Peyer's patch (tissue), 4 donors: Measurements from ENCODE around the gene AKR1E2. TPM values are rescaled to one million over a fixed set of nuclear protein-coding genes. Genes with fewer than 3 reads are reported as not detected.

Experiments used
- DNase-seq, 3 donors: peaks; one replicate each; pipeline ENCODE4 v3.0.0-alpha.2; 2017 to 2019
- H3K27ac ChIP-seq, 4 donors: fragments of 200-600 bp; sonication (generic); one replicate each; pipeline ENCODE4 v1.5.1; 2016 to 2019
- H3K27me3 ChIP-seq, 2 donors: fragments of 200-600 bp; sonication (generic); one replicate each; pipeline ENCODE4 v1.5.1; 2019
- H3K36me3 ChIP-seq, 3 donors: fragments of 200-600 bp; sonication (generic); one replicate each; pipeline ENCODE4 v1.5.1; 2016 to 2019
- H3K4me1 ChIP-seq, 4 donors: fragments of 200-600 bp; sonication (generic); one replicate each; pipeline ENCODE4 v1.5.1; 2016 to 2019
- H3K4me3 ChIP-seq, 4 donors: fragments of 200-600 bp; sonication (generic); 1 replicate in 3 of 4; 2 replicates in 1 of 4; pipeline ENCODE4 v1.5.1; 2016 to 2019; ENCODE audit warnings: mild to moderate bottlenecking in 1 of 4
- H3K9me3 ChIP-seq, 4 donors: fragments of 200-600 bp; sonication (generic); one replicate each; pipeline ENCODE4 v1.5.1; 2016 to 2019; ENCODE audit warnings: mild to moderate bottlenecking in 1 of 4
- POLR2A ChIP-seq, 2 donors: fragments of 450-650 bp; IDR thresholded peaks; one replicate each; pipeline ENCODE4 v1.5.1; 2017; ENCODE audit warnings: antibody characterized with exemption in 2 of 2, mild to moderate bottlenecking in 2 of 2, moderate library complexity in 2 of 2
- total RNA-seq, 4 donors: library from RNA; depleted of rRNA; stranded (reverse); fragments of >200 nt; gene quantifications; one replicate each; pipeline ENCODE4 v1.1.0, GENCODE V29; 2016
- TF ChIP-seq, protein P1 (sequence below), 6 experiments: fragments of 450-650 bp in 4 of 6; fragments of 200-600 bp in 2 of 6; sonication (generic) in 1 of 6; IDR thresholded peaks; one replicate each; pipeline ENCODE4 v1.5.1; 2017 to 2019; ENCODE audit warnings: antibody characterized with exemption in 6 of 6, mild to moderate bottlenecking in 3 of 6, moderate library complexity in 1 of 6

AKR1E2 gene
- total RNA-seq, 4 donors from 2014 or later, result 2.0 to 59.4 (median 3.6) TPM

DNA sequence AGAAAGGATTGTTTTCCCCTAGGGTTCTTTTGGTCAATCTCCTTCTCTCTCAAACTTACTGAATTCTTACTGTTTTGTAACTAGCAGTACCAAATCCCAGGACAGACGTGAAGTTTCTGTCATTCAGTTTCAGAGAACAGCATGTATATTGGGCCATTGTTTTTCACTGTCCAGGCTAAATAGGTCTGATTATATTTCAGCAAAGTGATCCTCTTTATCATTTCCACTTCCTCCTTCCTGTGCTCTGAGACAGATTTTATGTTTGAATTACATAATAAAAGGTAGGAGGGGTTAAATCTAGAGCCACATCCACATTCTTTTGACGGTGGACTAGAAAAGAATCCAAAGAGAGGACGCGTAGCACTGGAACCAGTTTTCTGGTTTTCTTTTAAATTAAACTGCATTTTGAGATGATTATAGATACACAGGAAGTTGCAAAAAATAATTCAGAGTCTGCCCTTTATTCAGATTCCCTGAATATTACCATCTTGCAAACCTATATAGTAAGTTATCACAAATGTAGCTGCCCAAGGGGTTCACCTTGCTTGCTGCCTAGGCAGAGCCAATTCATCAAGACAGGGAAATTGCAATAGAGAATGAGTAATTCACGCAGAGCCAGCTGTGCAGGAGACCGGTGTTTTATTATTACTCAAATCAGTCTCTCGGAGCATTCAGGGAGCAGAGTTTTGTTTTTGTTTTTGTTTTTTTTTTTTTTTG, 40.1 kb downstream of the AKR1E2 start:
- no peak overlapping the region for H3K4me3 ChIP-seq
- no peaks in the 10 kb centered on the region for H3K27me3 ChIP-seq
- TF ChIP-seq, protein P1, sequence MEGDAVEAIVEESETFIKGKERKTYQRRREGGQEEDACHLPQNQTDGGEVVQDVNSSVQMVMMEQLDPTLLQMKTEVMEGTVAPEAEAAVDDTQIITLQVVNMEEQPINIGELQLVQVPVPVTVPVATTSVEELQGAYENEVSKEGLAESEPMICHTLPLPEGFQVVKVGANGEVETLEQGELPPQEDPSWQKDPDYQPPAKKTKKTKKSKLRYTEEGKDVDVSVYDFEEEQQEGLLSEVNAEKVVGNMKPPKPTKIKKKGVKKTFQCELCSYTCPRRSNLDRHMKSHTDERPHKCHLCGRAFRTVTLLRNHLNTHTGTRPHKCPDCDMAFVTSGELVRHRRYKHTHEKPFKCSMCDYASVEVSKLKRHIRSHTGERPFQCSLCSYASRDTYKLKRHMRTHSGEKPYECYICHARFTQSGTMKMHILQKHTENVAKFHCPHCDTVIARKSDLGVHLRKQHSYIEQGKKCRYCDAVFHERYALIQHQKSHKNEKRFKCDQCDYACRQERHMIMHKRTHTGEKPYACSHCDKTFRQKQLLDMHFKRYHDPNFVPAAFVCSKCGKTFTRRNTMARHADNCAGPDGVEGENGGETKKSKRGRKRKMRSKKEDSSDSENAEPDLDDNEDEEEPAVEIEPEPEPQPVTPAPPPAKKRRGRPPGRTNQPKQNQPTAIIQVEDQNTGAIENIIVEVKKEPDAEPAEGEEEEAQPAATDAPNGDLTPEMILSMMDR (IDR thresholded peaks at IDR 0.05), result no peak
- TF ChIP-seq POLR2A (IDR thresholded peaks at IDR 0.05), result no peak
- H3K4me1 ChIP-seq, result no peaks in the 10 kb centered on the region
- H3K36me3 ChIP-seq, result no peaks in the 10 kb centered on the region
- no peaks in the 10 kb centered on the region for H3K9me3 ChIP-seq
- H3K27ac ChIP-seq, result no peak overlapping the region
- no peak for DNase-seq

DNA sequence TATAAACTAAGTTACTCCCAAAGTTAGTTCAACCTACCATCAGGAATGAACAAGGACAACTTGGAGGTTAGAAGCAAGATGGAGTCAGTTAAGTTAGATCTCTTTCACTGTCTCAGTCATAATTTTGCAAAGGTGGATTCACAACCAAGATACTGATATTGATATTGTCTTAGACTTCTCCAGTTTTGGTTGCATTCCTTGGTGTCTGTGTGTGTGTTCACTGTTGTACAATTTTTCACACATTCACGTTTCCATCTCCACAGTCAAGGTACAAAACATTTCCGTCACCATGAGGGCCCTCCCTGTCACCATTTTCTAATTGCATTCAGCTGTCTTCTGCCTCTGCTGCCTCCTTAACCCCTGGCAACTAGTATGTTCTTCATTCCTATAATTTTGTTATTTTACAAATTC, 41.1 kb downstream of the AKR1E2 start:
- Histone ChIP-seq H3K36me3 (no peaks in the 10 kb centered on the region), H3K4me3 (no peak overlapping the region), H3K4me1 (no peaks in the 10 kb centered on the region), H3K9me3 (no peaks in the 10 kb centered on the region), H3K27me3 (no peaks in the 10 kb centered on the region), H3K27ac (no peak overlapping the region)
- no peak for TF ChIP-seq POLR2A (IDR thresholded peaks at IDR 0.05)
- TF ChIP-seq, protein P1 (IDR thresholded peaks at IDR 0.05), result no peak
- DNase-seq, result no peak

DNA sequence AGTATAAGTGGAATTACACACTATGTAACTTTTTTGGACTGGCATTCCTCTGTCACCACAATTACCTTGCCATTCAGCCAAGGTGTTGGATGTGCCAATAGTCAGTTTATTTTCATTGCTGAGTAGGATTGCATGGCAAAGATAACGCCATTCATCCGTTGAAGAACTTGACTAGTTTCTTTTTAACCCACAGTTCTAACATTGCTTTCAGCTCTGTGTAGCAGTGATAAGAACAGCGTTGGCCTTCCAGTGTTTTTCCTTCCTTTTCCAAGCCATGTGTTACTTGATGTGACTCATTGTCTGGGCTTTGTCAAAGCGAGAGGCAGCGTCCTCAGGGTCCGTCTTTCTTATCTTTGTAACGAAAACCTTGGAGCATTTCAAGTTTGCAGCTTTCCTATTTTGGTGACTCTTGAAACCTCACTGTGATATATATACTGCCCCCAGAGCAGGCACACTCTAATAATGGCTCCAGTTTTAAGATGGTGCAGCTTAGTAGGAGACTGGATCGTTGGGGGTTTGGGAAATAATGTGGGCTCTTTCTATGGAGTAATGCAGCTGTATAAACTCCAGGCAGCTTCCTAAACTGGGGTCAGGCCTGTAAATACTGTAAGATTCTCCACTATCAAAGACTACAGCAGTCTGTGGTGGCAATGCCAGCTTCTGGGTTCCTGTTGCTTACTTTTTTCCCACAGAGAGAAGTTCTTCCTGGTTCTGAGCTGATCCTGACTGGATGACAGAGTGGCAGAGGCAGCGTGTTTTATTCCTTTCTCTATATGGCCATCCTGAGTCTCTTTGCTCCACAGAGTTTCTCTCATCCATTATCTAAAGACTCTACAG, 41.7 kb downstream of the AKR1E2 start:
- Histone ChIP-seq H3K4me3 (no peak overlapping the region), H3K9me3 (no peaks in the 10 kb centered on the region), H3K36me3 (no peaks in the 10 kb centered on the region), H3K4me1 (no peaks in the 10 kb centered on the region), H3K27me3 (no peaks in the 10 kb centered on the region), H3K27ac (no peak overlapping the region)
- no peak for DNase-seq
- no peak for TF ChIP-seq POLR2A (IDR thresholded peaks at IDR 0.05)
- TF ChIP-seq, protein P1 (IDR thresholded peaks at IDR 0.05), result no peak

DNA sequence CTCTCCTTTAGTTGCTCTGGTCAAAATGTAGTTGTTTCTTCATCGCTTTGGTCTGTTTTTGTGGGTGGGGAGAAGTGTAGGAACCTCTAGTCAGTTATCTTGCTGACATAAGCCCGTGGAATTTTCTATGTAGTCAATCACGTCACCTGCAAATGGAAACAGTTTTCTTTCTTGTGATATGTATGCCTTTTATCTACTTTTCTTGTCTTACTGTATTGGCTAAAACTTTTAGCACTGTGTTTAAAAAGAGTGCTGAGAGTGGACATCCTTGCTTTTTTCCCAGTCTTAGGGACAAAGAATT, 42.3 kb downstream of the AKR1E2 start:
- Histone ChIP-seq H3K36me3 (no peaks in the 10 kb centered on the region), H3K27ac (no peak overlapping the region), H3K27me3 (no peaks in the 10 kb centered on the region), H3K4me1 (no peaks in the 10 kb centered on the region), H3K9me3 (no peaks in the 10 kb centered on the region), H3K4me3 (no peak overlapping the region)
- TF ChIP-seq POLR2A (IDR thresholded peaks at IDR 0.05), result no peak
- TF ChIP-seq, protein P1 (IDR thresholded peaks at IDR 0.05), result no peak
- DNase-seq, result no peak

DNA sequence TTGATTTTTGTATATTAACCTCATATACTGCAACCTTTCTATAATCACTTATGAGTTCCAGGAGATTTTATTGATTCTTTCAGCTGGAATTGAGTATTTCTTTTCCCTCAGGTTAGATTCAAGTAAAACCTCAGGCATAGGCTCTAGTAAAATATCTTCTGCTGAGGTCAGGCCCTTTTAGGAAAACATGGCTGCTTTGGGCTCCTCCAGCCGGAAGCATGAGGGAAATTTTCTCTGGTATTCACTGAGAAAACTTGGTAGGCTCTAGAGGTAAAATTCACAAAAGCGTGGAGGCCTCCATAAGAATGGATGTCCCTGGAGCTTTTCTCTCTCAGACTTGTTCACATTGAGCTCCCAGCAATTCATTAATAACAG, 56.7 kb downstream of the AKR1E2 start:
- H3K4me1 ChIP-seq, result no peaks in the 10 kb centered on the region
- H3K9me3 ChIP-seq, result no peaks in the 10 kb centered on the region
- H3K27me3 ChIP-seq, result no peaks in the 10 kb centered on the region
- TF ChIP-seq, protein P1 (IDR thresholded peaks at IDR 0.05), result no peak
- no peak for TF ChIP-seq POLR2A (IDR thresholded peaks at IDR 0.05)
- no peak overlapping the region for H3K4me3 ChIP-seq
- no peak overlapping the region for H3K27ac ChIP-seq
- DNase-seq, result no peak
- no peaks in the 10 kb centered on the region for H3K36me3 ChIP-seq
